Breast epithelium (tissue), 4 donors: Measurements from ENCODE around the gene LMO1. TPM values are rescaled to one million over a fixed set of nuclear protein-coding genes. Genes with fewer than 3 reads are reported as not detected.

Source experiments
- DNase-seq, 2 donors: peaks; one replicate each; pipeline ENCODE4 v3.0.0-alpha.2; 2019; ENCODE audit warnings: low spot score in 2 of 2
- H3K27ac ChIP-seq, 2 donors: fragments of 200-600 bp; sonication (generic) in 1 of 2; one replicate each; pipeline ENCODE4 v1.5.1; 2016 to 2019; ENCODE audit warnings: mild to moderate bottlenecking in 1 of 2
- H3K27me3 ChIP-seq, 2 donors: fragments of 200-600 bp; sonication (generic) in 1 of 2; one replicate each; pipeline versions ENCODE4 v1.5.1 to v1.6.0; 2017 to 2019; ENCODE audit warnings: control low read depth in 1 of 2, mild to moderate bottlenecking in 1 of 2
- H3K36me3 ChIP-seq: fragments of 200-600 bp; one replicate; pipeline ENCODE4 v1.5.1; 2019
- H3K4me1 ChIP-seq, 2 donors: fragments of 200-600 bp; sonication (generic); one replicate each; pipeline ENCODE4 v1.5.1; 2016 to 2019; ENCODE audit warnings: control low read depth in 1 of 2
- H3K4me3 ChIP-seq, 3 donors: fragments of 200-600 bp; sonication (generic); 1 replicate in 2 of 3; 2 replicates in 1 of 3; pipeline ENCODE4 v1.5.1; 2016 to 2019; ENCODE audit warnings: mild to moderate bottlenecking in 3 of 3, moderate library complexity in 2 of 3
- H3K9me3 ChIP-seq, 2 donors: fragments of 200-600 bp; sonication (generic) in 1 of 2; one replicate each; pipeline ENCODE4 v1.5.1; 2016 to 2019; ENCODE audit warnings: control low read depth in 1 of 2
- CTCF ChIP-seq, 3 donors: fragments of 450-650 bp; IDR thresholded peaks; one replicate each; pipeline ENCODE4 v1.5.1; 2016 to 2017; ENCODE audit warnings: antibody characterized with exemption in 3 of 3, mild to moderate bottlenecking in 3 of 3, moderate library complexity in 3 of 3
- POLR2A ChIP-seq: fragments of 450-650 bp; IDR thresholded peaks from one replicate; pipeline ENCODE4 v1.6.1; 2016; ENCODE audit warnings: antibody characterized with exemption, mild to moderate bottlenecking, moderate library complexity
- POLR2AphosphoS5 ChIP-seq, 3 donors: sonication (generic); formaldehyde crosslinking; IDR thresholded peaks; one replicate each; pipeline ENCODE4 v1.6.1; 2017; ENCODE audit warnings: antibody characterized with exemption in 3 of 3
- intact Hi-C: fragments of 100-400 bp; cut with DNase I; formaldehyde crosslinking; loops from one replicate; pipeline ENCODE4 v1.15.1; 2023; ENCODE audit warnings: low total_unique reads
- total RNA-seq, 3 donors: library from RNA; depleted of rRNA; stranded (reverse); fragments of >200 nt; gene quantifications; one replicate each; pipeline ENCODE4 v1.1.0, GENCODE V29; 2016

LMO1 gene
- total RNA-seq, 3 donors from 2014 or later = not detected

- intact Hi-C loops = no loop called here
- no peak overlapping the region for H3K4me3 ChIP-seq
- no peak overlapping the region for H3K27ac ChIP-seq
- H3K9me3 ChIP-seq = no peaks in the 10 kb centered on the region
- no peak for DNase-seq
- TF ChIP-seq POLR2AphosphoS5 (IDR thresholded peaks at IDR 0.05) = no peak
- no peak for TF ChIP-seq POLR2A
- no peak for TF ChIP-seq CTCF (IDR thresholded peaks at IDR 0.05)
- H3K36me3 ChIP-seq = no peaks in the 10 kb centered on the region
- no peaks in the 10 kb centered on the region for H3K27me3 ChIP-seq
- H3K4me1 ChIP-seq = no peaks in the 10 kb centered on the region
Measured at GRCh38 chr11:8218840-8219239, 44.8 kb downstream of the LMO1 start.

- DNase-seq = no peak
- Histone ChIP-seq H3K36me3 (no peaks in the 10 kb centered on the region), H3K27me3 (no peaks in the 10 kb centered on the region), H3K4me3 (no peak overlapping the region), H3K4me1 (no peaks in the 10 kb centered on the region), H3K9me3 (no peaks in the 10 kb centered on the region), H3K27ac (no peak overlapping the region)
- intact Hi-C loops = no loop called here
- TF ChIP-seq CTCF (IDR thresholded peaks at IDR 0.05) = no peak
- no peak for TF ChIP-seq POLR2AphosphoS5 (IDR thresholded peaks at IDR 0.05)
- no peak for TF ChIP-seq POLR2A
Measured at GRCh38 chr11:8218409-8218808, 45.3 kb downstream of the LMO1 start.

GRCh38 chr11:8217926-8218325 lies 45.8 kb downstream of the LMO1 start:
- intact Hi-C loops = no loop called here
- Histone ChIP-seq H3K27me3 (no peaks in the 10 kb centered on the region), H3K4me3 (no peak overlapping the region), H3K27ac (no peak overlapping the region), H3K4me1 (no peaks in the 10 kb centered on the region), H3K36me3 (no peaks in the 10 kb centered on the region), H3K9me3 (no peaks in the 10 kb centered on the region)
- TF ChIP-seq CTCF (IDR thresholded peaks at IDR 0.05) = no peak
- no peak for TF ChIP-seq POLR2AphosphoS5 (IDR thresholded peaks at IDR 0.05)
- TF ChIP-seq POLR2A = no peak
- DNase-seq = no peak

GRCh38 chr11:8217136-8217535 lies 46.5 kb downstream of the LMO1 start:
- H3K9me3 ChIP-seq = no peaks in the 10 kb centered on the region
- TF ChIP-seq POLR2AphosphoS5 (IDR thresholded peaks at IDR 0.05) (no peak), CTCF (IDR thresholded peaks at IDR 0.05) (no peak), POLR2A (no peak)
- intact Hi-C loops = no loop called here

GRCh38 chr11:8213376-8213775 lies 50.3 kb downstream of the LMO1 start:
- intact Hi-C loops = no loop called here
- no peak for DNase-seq
- H3K27ac ChIP-seq = peak overlapping the region in 1 of 2 donors; percentile 3

More at GRCh38 chr11:8217136-8217535, 46.5 kb downstream of the LMO1 start:
- H3K27ac ChIP-seq = no peak overlapping the region
- no peaks in the 10 kb centered on the region for H3K4me1 ChIP-seq
- no peaks in the 10 kb centered on the region for H3K36me3 ChIP-seq
- H3K4me3 ChIP-seq = no peak overlapping the region
- DNase-seq = no peak
- no peaks in the 10 kb centered on the region for H3K27me3 ChIP-seq

More at GRCh38 chr11:8213376-8213775, 50.3 kb downstream of the LMO1 start:
- no peaks in the 10 kb centered on the region for H3K36me3 ChIP-seq
- H3K9me3 ChIP-seq = no peaks in the 10 kb centered on the region
- peaks cover 0 to 8% of the 10 kb centered on the region in 2 donors for H3K27me3 ChIP-seq
- no peaks in the 10 kb centered on the region for H3K4me1 ChIP-seq
- no peak for TF ChIP-seq CTCF (IDR thresholded peaks at IDR 0.05)
- no peak for TF ChIP-seq POLR2AphosphoS5 (IDR thresholded peaks at IDR 0.05)
- TF ChIP-seq POLR2A = no peak
- no peak overlapping the region for H3K4me3 ChIP-seq
